Mesendoderm (in vitro differentiated cells): ENCODE data around the gene PXYLP1.

Source experiments
- DNase-seq: peaks from one replicate; pipeline ENCODE4 v3.0.0; 2013
- H2AK5ac ChIP-seq: 2 replicates; pipeline ENCODE4 v1.6.1; 2013; ENCODE audit warnings: low read length, inconsistent platforms
- H2BK120ac ChIP-seq: 2 replicates; pipeline ENCODE4 v1.6.1; 2013; ENCODE audit warnings: low read depth, mild to moderate bottlenecking, low read length, moderate library complexity, mixed read lengths
- H2BK15ac ChIP-seq: replicated peaks from 2 replicates; pipeline ENCODE4 v1.6.1; 2013; ENCODE audit warnings: low read depth, mild to moderate bottlenecking, moderate library complexity
- H2BK5ac ChIP-seq: 2 replicates; pipeline ENCODE4 v1.6.1; 2013; ENCODE audit warnings: low read length, inconsistent platforms
- H3K18ac ChIP-seq: 2 replicates; pipeline ENCODE4 v1.6.1; 2013; ENCODE audit warnings: mild to moderate bottlenecking, low read length, mixed read lengths
- H3K23ac ChIP-seq: one replicate; pipeline ENCODE4 v1.6.1; 2013; ENCODE audit warnings: low read length
- H3K27ac ChIP-seq: 2 replicates; pipeline ENCODE4 v1.5.1; 2013; ENCODE audit warnings: low read depth, mild to moderate bottlenecking, inconsistent platforms, low read length, moderate library complexity
- H3K27me3 ChIP-seq: 2 replicates; pipeline ENCODE4 v1.6.1; 2013; ENCODE audit warnings: low read length, control low read depth, mild to moderate bottlenecking, inconsistent platforms; ENCODE audit not compliant: insufficient read depth, poor library complexity
- H3K36me3 ChIP-seq: 2 replicates; pipeline ENCODE4 v1.6.1; 2013; ENCODE audit warnings: low read length, inconsistent platforms; ENCODE audit not compliant: control insufficient read depth, insufficient read depth
- H3K4ac ChIP-seq: one replicate; pipeline ENCODE4 v1.6.1; 2013; ENCODE audit warnings: low read depth, mild to moderate bottlenecking, low read length, moderate library complexity
- H3K4me1 ChIP-seq: 2 replicates; pipeline ENCODE4 v1.6.1; 2013; ENCODE audit warnings: low read depth, low read length, inconsistent platforms; ENCODE audit not compliant: control insufficient read depth
- H3K4me2 ChIP-seq: 2 replicates; pipeline ENCODE4 v1.6.1; 2013; ENCODE audit warnings: low read length
- H3K4me3 ChIP-seq: 2 replicates; pipeline ENCODE4 v1.5.1; 2013; ENCODE audit warnings: mild to moderate bottlenecking, low read length
- H3K56ac ChIP-seq: one replicate; pipeline ENCODE4 v1.6.1; 2013; ENCODE audit warnings: low read length
- H3K79me1 ChIP-seq: 2 replicates; pipeline ENCODE4 v1.6.1; 2013; ENCODE audit warnings: low read length, inconsistent platforms
- H3K79me2 ChIP-seq: 2 replicates; pipeline ENCODE4 v1.6.1; 2013; ENCODE audit warnings: mild to moderate bottlenecking, low read length; ENCODE audit not compliant: control insufficient read depth, insufficient read depth
- H3K9ac ChIP-seq: 2 replicates; pipeline ENCODE4 v1.6.1; 2013; ENCODE audit warnings: low read length, inconsistent platforms
- H4K5ac ChIP-seq: one replicate; pipeline ENCODE4 v1.6.1; 2013; ENCODE audit warnings: low read length
- H4K8ac ChIP-seq: one replicate; pipeline ENCODE4 v1.6.1; 2013; ENCODE audit warnings: low read depth, mild to moderate bottlenecking, control low read depth, low read length, moderate library complexity
- WGBS: extraction: QIAGEN DNeasy Blood & Tissue Kit; methylation state at CpG from one replicate; pipeline ENCODE4 v1.1.7; 2013; ENCODE audit warnings: low lambda C conversion rate, missing lambda C conversion rate; ENCODE audit not compliant: insufficient coverage; ENCODE audit errors: extremely low coverage; 5-methylcytosine and 5-hydroxymethylcytosine counted together

The PXYLP1 gene

GRCh38 chr3:141259821-141260629, 28.4 kb downstream of the PXYLP1 start:
- Histone ChIP-seq H3K18ac (no peak overlapping the region), H3K4me1 (peaks cover 2% of the 10 kb centered on the region), H2BK15ac (no peak overlapping the region), H3K27ac (no peak overlapping the region), H3K79me2 (no peaks in the 10 kb centered on the region), H3K4ac (no peak overlapping the region), H4K5ac (no peak overlapping the region), H3K23ac (no peak overlapping the region), H2AK5ac (no peak overlapping the region), H2BK120ac (no peak overlapping the region), H4K8ac (no peak overlapping the region), H3K27me3 (no peaks in the 10 kb centered on the region), H3K36me3 (peaks cover 6% of the 10 kb centered on the region), H3K9ac (no peak overlapping the region), H2BK5ac (no peak overlapping the region), H3K56ac (no peak overlapping the region), H3K79me1 (peaks cover 3% of the 10 kb centered on the region), H3K4me2 (no peak overlapping the region), H3K4me3 (no peak overlapping the region)
- no CpG with 5 or more reads among the region's 15 CpGs for WGBS
- DNase-seq: peak; percentile 8

GRCh38 chr3:141260630-141260927, 29.0 kb downstream of the PXYLP1 start:
- WGBS: no CpG with 5 or more reads among the region's 2 CpGs
- Histone ChIP-seq H3K27me3 (no peaks in the 10 kb centered on the region), H3K79me1 (peaks cover 3% of the 10 kb centered on the region), H4K8ac (no peak overlapping the region), H2BK120ac (no peak overlapping the region), H3K36me3 (peaks cover 6% of the 10 kb centered on the region), H3K4me2 (no peak overlapping the region), H3K4ac (no peak overlapping the region), H4K5ac (no peak overlapping the region), H3K9ac (no peak overlapping the region), H2AK5ac (no peak overlapping the region), H3K4me1 (peaks cover 2% of the 10 kb centered on the region), H3K18ac (no peak overlapping the region), H3K4me3 (no peak overlapping the region), H3K23ac (no peak overlapping the region), H2BK5ac (no peak overlapping the region), H3K56ac (no peak overlapping the region), H3K79me2 (no peaks in the 10 kb centered on the region), H2BK15ac (no peak overlapping the region), H3K27ac (no peak overlapping the region)
- DNase-seq: peak; percentile 28

- H4K8ac ChIP-seq: no peak overlapping the region
- no CpG with 5 or more reads among the region's 8 CpGs for WGBS
Measured at GRCh38 chr3:141261472-141262307, 30.1 kb downstream of the PXYLP1 start.

GRCh38 chr3:141262308-141262705, 30.7 kb downstream of the PXYLP1 start:
- Histone ChIP-seq H2BK120ac (no peak overlapping the region), H4K8ac (no peak overlapping the region), H3K79me2 (no peaks in the 10 kb centered on the region), H3K27ac (no peak overlapping the region), H3K9ac (no peak overlapping the region), H3K18ac (no peak overlapping the region), H2BK15ac (no peak overlapping the region), H3K4ac (no peak overlapping the region), H3K79me1 (no peaks in the 10 kb centered on the region), H3K56ac (no peak overlapping the region), H2AK5ac (no peak overlapping the region), H3K4me3 (no peak overlapping the region), H3K4me2 (no peak overlapping the region), H3K36me3 (peaks cover 6% of the 10 kb centered on the region), H3K4me1 (peaks cover 2% of the 10 kb centered on the region), H2BK5ac (no peak overlapping the region), H3K23ac (no peak overlapping the region), H3K27me3 (no peaks in the 10 kb centered on the region), H4K5ac (no peak overlapping the region)
- no peak for DNase-seq
- WGBS: no CpG with 5 or more reads among the region's 4 CpGs

More at GRCh38 chr3:141261472-141262307, 30.1 kb downstream of the PXYLP1 start:
- H3K4me2 ChIP-seq: no peak overlapping the region
- H3K18ac ChIP-seq: no peak overlapping the region
- no peak overlapping the region for H2BK5ac ChIP-seq
- peaks cover 2% of the 10 kb centered on the region for H3K79me1 ChIP-seq
- H3K27me3 ChIP-seq: no peaks in the 10 kb centered on the region
- no peak overlapping the region for H2BK120ac ChIP-seq
- no peak overlapping the region for H3K56ac ChIP-seq
- no peak for DNase-seq
- peaks cover 2% of the 10 kb centered on the region for H3K4me1 ChIP-seq
- H3K4me3 ChIP-seq: no peak overlapping the region
- H3K27ac ChIP-seq: no peak overlapping the region
- peaks cover 6% of the 10 kb centered on the region for H3K36me3 ChIP-seq
- H3K79me2 ChIP-seq: no peaks in the 10 kb centered on the region
- H3K4ac ChIP-seq: no peak overlapping the region
- no peak overlapping the region for H2BK15ac ChIP-seq
- H2AK5ac ChIP-seq: no peak overlapping the region
- H3K9ac ChIP-seq: no peak overlapping the region
- no peak overlapping the region for H3K23ac ChIP-seq
- H4K5ac ChIP-seq: no peak overlapping the region

- no peaks in the 10 kb centered on the region for H3K79me1 ChIP-seq
- no peak for DNase-seq
- no peaks in the 10 kb centered on the region for H3K4me1 ChIP-seq
- no peak overlapping the region for H3K4me3 ChIP-seq
- no peaks in the 10 kb centered on the region for H3K27me3 ChIP-seq
- no peak overlapping the region for H3K23ac ChIP-seq
- H4K5ac ChIP-seq: no peak overlapping the region
- no peak overlapping the region for H3K18ac ChIP-seq
- no CpG with 5 or more reads among the region's 9 CpGs for WGBS
- no peak overlapping the region for H2BK15ac ChIP-seq
- no peak overlapping the region for H2BK120ac ChIP-seq
- H3K4ac ChIP-seq: no peak overlapping the region
- no peak overlapping the region for H4K8ac ChIP-seq
- no peak overlapping the region for H2BK5ac ChIP-seq
- H3K79me2 ChIP-seq: no peaks in the 10 kb centered on the region
- no peak overlapping the region for H3K4me2 ChIP-seq
- H3K9ac ChIP-seq: no peak overlapping the region
- peaks cover 6% of the 10 kb centered on the region for H3K36me3 ChIP-seq
- H3K56ac ChIP-seq: no peak overlapping the region
- no peak overlapping the region for H3K27ac ChIP-seq
- no peak overlapping the region for H2AK5ac ChIP-seq
Measured at GRCh38 chr3:141266186-141266585, 34.6 kb downstream of the PXYLP1 start.
